Heart left ventricle (tissue), 13 donors: ENCODE measurements around the gene TTYH1.

Source experiments
- CTCF ChIP-seq, 12 donors: fragments of 200-600 bp; sonication (generic) in 4 of 12; IDR thresholded peaks; one replicate each; pipeline versions ENCODE4 v1.5.0 to v1.8.0; 2018 to 2022; ENCODE audit warnings: antibody characterized with exemption in 12 of 12, mild to moderate bottlenecking in 5 of 12
- POLR2A ChIP-seq, 2 donors: fragments of 450-650 bp; IDR thresholded peaks; one replicate each; pipeline ENCODE4 v1.6.1; 2017; ENCODE audit warnings: antibody characterized with exemption in 2 of 2, mild to moderate bottlenecking in 2 of 2, moderate library complexity in 2 of 2
- donor health status: ischemic (EF 13 %, LVEDD 7.1; RV severe dilation, severe dysfunction).
- donor health status: DM: no; HTN: yes; CAD: no.
- donor health status: DM: no; HTN: no; CAD: no.
- donor health status: ischemic (EF 25% LVEDD 6.9; RV normal size, moderate dysfunction).
- donor health status: ischemic (EF 25% LVEDD 5.7; RV mildly dilated, moderate dysfunction).
- donor health status: ischemic (EF 35%, LVEDD 5.7; RV mildly dilated, moderate dysfunction).
- donor health status: nonischemic (EF 11% LVEDD 7.7; RV severe dilation, severe dysfunction).
- donor health status: DM: yes; HTN: yes; CAD: no.
- donor health status: PGD.
- donor health status: ischemic (EF 29% LVEDD 5.4; RV normal size, mild dysfunction).
- donor health status: nonischemic (EF 23%, LVEDD 6.1; RV moderate dilation, normal function).

- no peak for TF ChIP-seq CTCF (IDR thresholded peaks at IDR 0.05)
- no peak for TF ChIP-seq POLR2A (IDR thresholded peaks at IDR 0.05)
Measured at GRCh38 chr19:54422136-54422535, 6.9 kb downstream of the TTYH1 start.
